ENCODE measurements around the gene NBEAL2.
A peak's percentile ranks its signal among the peaks of the same experiment; 100 is the strongest.

The NBEAL2 gene

DNA sequence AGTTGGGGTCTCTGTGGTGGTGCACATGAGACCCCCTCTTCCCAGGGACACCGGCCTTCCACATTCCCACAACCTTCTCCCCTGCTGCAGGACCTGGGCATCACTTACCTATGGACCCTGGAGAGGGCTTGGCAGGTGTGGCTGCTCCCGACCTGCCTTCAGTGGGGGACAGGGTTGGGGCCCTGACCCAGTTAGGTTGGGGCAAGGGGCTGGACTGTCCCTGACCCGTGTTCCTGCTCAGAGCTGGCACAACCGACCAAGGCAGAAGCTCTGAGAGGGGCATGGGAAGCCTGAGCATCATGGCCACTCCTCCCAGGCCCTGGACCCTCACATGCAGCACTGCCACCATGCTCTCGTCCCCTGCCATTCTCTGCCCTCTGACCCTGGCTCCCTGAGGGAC is 6.1 kb downstream of the NBEAL2 start:
- DNase-seq (ENCODE audit: low read depth in 2 of 2, low spot score in 1 of 2): no peak

GRCh38 chr3:46986055-46986730 is 6.7 kb downstream of the NBEAL2 start:
- no peak for DNase-seq (ENCODE audit: low read depth in 2 of 2, low spot score in 1 of 2)

DNA sequence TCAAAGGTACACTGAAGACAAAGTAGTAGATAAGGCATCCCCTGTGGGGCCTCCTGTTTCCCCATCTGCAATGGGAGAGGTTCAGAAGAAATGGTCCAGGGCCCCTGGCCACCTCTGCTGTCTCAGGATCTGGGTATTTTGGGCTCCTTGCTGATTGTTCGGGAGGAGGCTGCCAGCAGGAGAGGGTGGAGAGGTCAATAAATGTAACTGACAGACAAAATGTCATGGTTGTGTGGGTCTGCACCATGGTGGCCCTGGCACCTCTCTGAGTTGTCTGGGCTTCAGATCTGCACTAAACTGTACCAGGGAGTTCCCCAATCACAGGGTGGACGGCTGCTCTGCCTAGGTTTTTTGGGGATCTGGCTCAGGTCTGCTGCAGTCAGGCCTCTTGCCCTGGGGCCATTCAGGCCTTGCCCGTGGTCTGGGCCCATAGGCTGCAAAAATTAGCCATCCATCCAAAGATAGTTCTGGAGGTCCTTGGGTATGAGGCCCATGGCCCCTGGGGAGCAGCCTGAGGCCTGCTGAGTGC is 7.4 kb downstream of the NBEAL2 start:
- DNase-seq (ENCODE audit: low read depth in 2 of 2, low spot score in 1 of 2): no peak

DNA sequence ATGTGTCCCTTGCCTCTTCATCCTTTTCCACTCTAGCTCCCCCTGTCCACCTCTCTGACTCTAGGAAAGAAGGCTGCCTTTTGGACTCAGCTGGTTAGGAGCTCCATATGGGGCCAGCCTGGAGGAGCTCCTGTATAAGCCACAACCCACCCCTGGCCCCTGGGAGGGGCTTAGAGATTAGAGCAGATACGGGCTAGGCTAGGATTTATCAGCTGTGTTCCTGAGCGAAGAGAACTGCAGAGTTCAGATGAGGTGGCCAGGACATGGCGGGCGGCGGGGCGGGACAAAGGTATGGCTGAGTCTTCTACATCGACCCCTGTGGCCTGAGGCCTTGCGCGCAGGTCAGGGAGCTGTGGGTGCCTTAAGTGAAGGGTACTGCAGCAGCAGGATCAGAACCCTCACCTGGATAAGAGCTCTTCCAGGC is 7.9 kb downstream of the NBEAL2 start:
- DNase-seq (ENCODE audit: low read depth in 2 of 2, low spot score in 1 of 2): no peak

DNA sequence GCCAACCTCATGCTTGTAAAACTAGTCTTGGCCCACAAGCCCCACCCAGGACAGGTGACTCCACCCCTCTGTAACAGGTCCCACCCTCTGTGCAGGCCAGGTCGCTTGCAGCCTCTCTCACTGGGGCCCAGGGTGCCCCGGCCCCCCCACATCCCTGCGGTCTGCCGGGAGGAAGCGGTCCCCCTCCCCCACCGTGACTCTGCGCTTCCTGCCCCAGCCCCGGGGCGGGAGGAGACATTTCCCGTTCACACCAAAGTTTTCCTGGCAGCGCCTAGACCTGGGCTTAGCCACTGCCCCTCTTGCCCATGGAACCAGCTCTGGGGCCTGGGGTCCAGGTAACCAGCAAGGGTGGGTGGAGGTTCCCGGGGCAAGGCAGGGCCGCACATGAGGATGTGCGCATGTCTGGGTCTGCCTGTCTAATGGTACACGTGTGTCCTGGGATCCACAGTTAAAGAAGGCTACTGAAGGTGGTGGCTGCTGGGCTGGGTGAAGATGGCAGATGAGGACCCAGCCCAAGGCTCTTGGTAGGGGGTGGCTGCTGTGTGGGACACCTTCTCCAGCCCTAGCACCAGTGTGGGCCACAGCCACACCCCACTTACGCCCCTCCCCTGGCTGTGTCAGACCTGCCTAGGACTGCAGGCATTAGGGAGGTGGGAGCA is 8.4 kb downstream of the NBEAL2 start:
- peak; percentile 55 to 71 for DNase-seq (ENCODE audit: low read depth in 2 of 2, low spot score in 1 of 2)

- DNase-seq (ENCODE audit: low read depth in 2 of 2, low spot score in 1 of 2): no peak
Observed at GRCh38 chr3:46988616-46989015, 9.2 kb downstream of the NBEAL2 start.

GRCh38 chr3:46989146-46989810 is 9.8 kb downstream of the NBEAL2 start:
- DNase-seq (ENCODE audit: low read depth in 2 of 2, low spot score in 1 of 2): no peak

- no peak for DNase-seq (ENCODE audit: low read depth in 2 of 2, low spot score in 1 of 2)
Observed at GRCh38 chr3:46990573-46991374, 11.3 kb downstream of the NBEAL2 start.

DNA sequence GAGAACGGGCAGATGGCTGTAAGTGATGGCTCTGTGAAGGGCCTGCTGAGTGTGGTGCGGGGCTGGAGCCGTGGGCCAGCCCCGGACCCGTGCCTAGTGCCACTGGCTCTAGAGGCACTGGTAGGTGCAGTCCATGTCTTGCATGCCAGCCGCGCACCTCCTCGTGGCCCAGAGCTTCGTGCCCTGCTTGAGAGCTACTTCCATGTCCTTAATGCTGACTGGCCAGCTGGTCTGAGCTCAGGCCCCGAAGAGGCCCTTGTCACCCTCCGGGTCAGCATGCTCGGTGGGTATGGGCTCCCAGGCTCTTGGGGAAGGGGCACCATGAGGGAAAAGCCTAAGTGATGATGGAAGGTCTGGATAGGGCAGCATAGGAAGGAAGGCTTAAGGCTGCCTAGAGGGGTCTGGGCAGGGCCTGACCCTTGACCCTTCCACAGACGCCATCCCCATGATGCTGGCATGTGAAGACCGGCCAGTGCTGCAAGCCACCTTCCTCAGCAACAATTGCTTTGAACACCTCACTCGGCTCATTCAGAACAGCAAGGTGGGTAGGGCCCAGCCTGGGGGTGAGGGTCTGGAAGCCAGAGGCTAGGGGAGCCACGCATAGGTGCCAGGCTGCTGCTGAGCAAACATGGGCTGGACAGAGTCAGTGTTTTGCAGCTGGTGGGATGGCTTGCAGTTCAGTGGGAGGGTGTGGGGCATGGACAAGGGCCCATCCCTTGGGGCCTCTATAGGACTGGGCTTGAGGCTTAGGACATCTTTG is 12.1 kb downstream of the NBEAL2 start:
- no peak for DNase-seq (ENCODE audit: low read depth in 2 of 2, low spot score in 1 of 2)

GRCh38 chr3:46992231-46992630 is 12.8 kb downstream of the NBEAL2 start:
- no peak for DNase-seq (ENCODE audit: low read depth in 2 of 2, low spot score in 1 of 2)

DNA sequence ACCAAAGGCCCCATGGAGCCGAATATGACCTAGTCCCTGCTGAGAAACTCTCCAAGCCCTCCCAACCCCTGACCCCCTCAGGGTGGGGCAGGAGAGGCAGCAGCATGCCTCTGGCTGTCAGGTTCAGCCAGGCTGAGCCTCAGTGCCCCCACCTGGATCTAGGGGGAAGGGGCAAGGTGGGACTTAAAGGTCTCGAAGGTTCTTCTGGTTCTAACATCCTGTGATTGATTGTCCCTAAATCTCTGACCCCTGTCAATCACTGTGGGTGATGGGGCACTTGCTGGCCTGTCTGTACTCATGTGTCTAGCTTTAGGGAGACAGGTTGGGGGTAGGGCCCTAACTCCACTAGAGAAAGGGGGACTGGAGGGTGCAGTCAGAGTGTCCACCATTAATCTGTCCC is 13.8 kb downstream of the NBEAL2 start:
- no peak for DNase-seq (ENCODE audit: low read depth in 2 of 2, low spot score in 1 of 2)

DNA sequence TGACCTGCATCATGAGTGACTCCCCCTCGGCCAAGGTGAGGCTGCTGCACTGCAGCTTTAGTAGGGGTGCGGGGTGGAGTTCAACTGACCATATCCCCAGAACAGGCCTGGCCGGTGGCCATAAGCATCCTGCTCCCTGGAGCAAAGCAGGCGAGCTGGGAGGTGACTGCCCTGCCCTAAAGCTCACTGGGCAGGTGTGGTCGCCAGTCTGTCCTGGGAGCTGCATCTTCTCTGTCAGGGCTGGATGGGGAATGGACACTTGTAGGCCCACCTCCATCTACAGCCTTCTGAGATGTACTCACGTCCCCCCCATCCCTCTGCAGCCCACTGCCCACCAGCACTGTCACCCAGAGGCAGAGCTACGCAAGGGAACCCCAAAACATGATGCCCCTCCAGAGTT is 14.5 kb downstream of the NBEAL2 start:
- no peak for DNase-seq (ENCODE audit: low read depth in 2 of 2, low spot score in 1 of 2)

DNA sequence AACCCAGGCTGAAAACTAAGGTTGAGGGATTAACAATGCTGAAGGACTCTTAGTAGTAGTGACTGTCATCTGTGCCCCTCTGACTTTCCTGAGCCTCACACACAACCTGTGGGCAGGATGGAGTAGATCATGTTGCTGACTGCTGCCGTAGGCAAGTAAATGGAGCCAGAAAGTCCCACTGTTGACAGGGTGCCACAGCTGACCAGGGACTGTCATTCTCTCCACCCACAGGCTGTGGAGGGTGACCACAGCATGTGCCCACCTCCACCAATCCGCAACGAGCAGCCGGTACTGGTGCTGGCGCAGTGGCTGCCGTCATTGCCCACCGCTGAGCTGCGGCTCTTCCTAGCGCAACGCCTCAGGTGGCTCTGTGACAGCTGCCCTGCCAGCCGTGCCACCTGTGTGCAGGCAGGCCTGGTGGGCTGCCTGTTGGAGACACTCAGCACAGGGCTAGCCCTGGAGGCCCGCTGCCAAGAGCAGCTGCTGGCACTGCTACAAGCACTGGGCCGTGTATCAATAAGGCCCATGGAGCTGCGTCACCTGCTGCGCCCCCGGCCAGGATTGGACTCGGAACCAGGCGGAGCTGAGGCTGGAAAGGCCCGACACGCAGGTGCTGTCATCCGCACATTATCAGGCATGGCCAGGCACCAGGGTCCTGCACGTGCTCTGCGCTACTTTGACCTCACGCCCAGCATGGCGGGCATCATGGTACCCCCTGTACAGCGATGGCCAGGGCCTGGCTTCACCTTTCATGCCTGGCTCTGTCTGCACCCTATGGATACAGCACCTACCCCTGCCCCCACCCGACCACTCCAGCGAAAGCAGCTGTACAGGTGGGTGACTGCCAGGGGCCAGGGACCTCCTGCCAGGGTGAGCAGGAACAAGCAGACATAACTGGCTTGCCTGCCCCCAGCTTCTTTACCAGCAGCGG is 15.6 kb downstream of the NBEAL2 start:
- no peak for DNase-seq (ENCODE audit: low read depth in 2 of 2, low spot score in 1 of 2)

DNA sequence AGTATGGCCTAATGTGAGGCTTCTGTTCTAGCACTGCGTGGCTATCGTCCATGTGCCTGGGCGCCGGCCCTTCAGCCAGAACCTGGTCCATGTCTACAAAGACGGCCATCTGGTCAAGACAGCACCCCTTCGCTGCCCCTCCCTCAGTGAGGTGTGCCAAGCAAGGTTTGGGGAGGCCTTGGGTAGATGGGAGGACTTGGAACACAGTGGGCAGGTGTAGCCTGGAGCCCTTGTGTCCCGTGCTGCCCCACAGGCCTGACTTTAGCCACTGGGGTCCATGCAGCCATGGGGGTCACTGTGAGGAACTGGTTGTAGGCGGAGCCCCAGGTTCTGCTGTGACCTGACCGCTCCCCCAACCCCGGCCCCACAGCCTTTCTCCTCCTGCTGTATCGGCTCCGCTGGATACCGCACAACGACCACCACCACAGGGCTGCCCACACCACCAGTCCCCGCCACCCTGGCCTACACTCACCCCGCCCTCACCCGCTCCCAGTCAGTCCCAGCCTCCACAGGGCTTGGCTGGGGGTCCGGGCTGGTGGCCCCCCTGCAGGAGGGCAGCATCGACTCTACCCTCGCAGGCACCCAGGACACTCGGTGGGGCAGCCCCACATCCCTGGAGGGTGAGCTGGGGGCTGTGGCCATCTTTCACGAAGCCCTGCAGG is 16.6 kb downstream of the NBEAL2 start:
- no peak for DNase-seq (ENCODE audit: low read depth in 2 of 2, low spot score in 1 of 2)

- no peak for DNase-seq (ENCODE audit: low read depth in 2 of 2, low spot score in 1 of 2)
Observed at GRCh38 chr3:46996689-46997452, 17.4 kb downstream of the NBEAL2 start.

GRCh38 chr3:46997453-46998091 is 18.1 kb downstream of the NBEAL2 start:
- DNase-seq (ENCODE audit: low read depth in 2 of 2, low spot score in 1 of 2): no peak

- DNase-seq (ENCODE audit: low read depth in 2 of 2, low spot score in 1 of 2): peak; percentile 52 to 63
Observed at GRCh38 chr3:46998121-46998851, 18.8 kb downstream of the NBEAL2 start.
